Measurements from ENCODE around the gene CAMK2D. TPM values are rescaled to one million over a fixed set of nuclear protein-coding genes. Genes with fewer than 3 reads are reported as not detected.

The CAMK2D gene
- total RNA-seq, 1 experiment from 2014 or later = 15.4 TPM

DNA sequence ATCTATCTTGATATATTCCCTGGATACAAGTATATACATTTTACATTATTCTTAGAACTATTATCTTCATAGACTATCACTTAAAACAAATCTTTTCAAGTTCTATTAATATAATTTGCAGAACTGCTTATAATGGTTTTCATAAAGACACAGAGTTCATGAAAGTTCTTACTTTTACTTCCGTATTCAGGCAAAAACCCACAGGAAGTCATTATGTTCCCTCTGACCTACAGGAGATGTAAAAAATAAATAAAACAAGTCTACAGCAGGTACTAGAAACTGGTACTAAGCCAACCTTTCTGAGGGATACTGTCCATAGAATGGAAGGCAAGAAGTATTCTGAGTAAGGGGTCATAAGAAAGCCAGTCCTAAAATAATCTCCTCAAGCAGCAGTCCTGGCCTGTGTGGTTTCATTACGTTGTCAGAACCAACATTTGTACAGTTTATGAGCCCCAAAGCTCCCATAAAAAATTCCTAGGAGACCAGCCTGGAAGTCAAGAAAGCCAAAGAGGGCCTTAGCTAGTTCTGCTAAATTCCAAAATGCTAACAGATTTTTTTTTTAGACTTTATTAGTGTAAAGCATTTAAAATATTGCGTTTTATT is 68.6 kb downstream of the CAMK2D start:
- ATAC-seq = peak; percentile 35
- Histone ChIP-seq H3K79me2 (ENCODE audit: low read length) (no peaks in the 10 kb centered on the region), H3K9me2 (replicated peaks; ENCODE audit: low read length) (no peaks in the 10 kb centered on the region)

DNA sequence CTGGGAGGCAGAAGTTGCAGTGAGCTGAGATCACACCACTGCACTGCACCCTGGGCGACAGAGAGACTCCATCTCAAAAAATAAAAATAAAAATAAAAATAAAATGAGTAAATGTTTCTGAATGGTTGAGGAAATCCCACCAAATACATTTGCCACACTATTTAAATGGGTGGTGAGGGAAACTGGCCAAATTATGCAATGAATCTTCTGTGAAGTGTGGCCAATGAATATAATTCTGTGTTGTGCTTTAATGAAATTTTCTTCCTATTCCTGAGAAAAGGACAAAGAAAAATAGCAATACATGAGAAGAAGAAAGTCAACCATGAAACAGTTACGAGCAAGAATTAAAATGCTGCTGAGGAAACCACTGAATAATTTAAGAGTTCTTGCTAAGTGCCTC is 69.9 kb downstream of the CAMK2D start:
- Histone ChIP-seq H3K4me1 (ENCODE audit: insufficient read depth, low read length) (0 out of 2 replicates have a peak, but pooled peaks cover 5% of the 10 kb centered on the region), H3K27ac (ENCODE audit: low read length) (no peak overlapping the region), H4K20me1 (ENCODE audit: low read length) (no peaks in the 10 kb centered on the region), H3K79me2 (ENCODE audit: low read length) (no peaks in the 10 kb centered on the region), H3K9ac (ENCODE audit: low read length) (no peak overlapping the region), H3K9me3 (ENCODE audit: low read length) (no peaks in the 10 kb centered on the region), H3K27me3 (ENCODE audit: low read length) (no peaks in the 10 kb centered on the region), H3K9me2 (replicated peaks; ENCODE audit: low read length) (no peaks in the 10 kb centered on the region), H3K36me3 (ENCODE audit: low read depth, low read length) (no peaks in the 10 kb centered on the region), H3K4me2 (ENCODE audit: low read length) (no peak overlapping the region), H3F3A (ENCODE audit: low read length, unreplicated experiment) (no peaks in the 10 kb centered on the region), H2AFZ (ENCODE audit: low read length) (no peak overlapping the region), H3K4me3 (ENCODE audit: low read length) (no peak overlapping the region)
- ChIA-PET CTCF (no interaction called here), POLR2A (ENCODE audit: unreplicated experiment) (no interaction called here)
- intact Hi-C loops (cut with micrococcal nuclease) = no loop called here
- DNase-seq (no peak), ATAC-seq (no peak)
- no TSS peak for BruUV-seq (replicated peaks)
- TF ChIP-seq, protein P1, sequence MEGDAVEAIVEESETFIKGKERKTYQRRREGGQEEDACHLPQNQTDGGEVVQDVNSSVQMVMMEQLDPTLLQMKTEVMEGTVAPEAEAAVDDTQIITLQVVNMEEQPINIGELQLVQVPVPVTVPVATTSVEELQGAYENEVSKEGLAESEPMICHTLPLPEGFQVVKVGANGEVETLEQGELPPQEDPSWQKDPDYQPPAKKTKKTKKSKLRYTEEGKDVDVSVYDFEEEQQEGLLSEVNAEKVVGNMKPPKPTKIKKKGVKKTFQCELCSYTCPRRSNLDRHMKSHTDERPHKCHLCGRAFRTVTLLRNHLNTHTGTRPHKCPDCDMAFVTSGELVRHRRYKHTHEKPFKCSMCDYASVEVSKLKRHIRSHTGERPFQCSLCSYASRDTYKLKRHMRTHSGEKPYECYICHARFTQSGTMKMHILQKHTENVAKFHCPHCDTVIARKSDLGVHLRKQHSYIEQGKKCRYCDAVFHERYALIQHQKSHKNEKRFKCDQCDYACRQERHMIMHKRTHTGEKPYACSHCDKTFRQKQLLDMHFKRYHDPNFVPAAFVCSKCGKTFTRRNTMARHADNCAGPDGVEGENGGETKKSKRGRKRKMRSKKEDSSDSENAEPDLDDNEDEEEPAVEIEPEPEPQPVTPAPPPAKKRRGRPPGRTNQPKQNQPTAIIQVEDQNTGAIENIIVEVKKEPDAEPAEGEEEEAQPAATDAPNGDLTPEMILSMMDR (conservative IDR thresholded peaks at IDR 0.05; ENCODE audit: low read depth, low read length) = no peak
- TF ChIP-seq EZH2 (IDR thresholded peaks at IDR 0.05; ENCODE audit: low read length, unreplicated experiment) (no peak), EZH2phosphoT487 (IDR thresholded peaks at IDR 0.05; ENCODE audit: borderline replicate concordance, low read length) (no peak)

More for the DNA sequence above, 68.6 kb downstream of the CAMK2D start:
- Histone ChIP-seq H2AFZ (ENCODE audit: low read length) (no peak overlapping the region), H3K27ac (ENCODE audit: low read length) (no peak overlapping the region), H3K9me3 (ENCODE audit: low read length) (no peaks in the 10 kb centered on the region), H3K4me3 (ENCODE audit: low read length) (no peak overlapping the region), H3K27me3 (ENCODE audit: low read length) (no peaks in the 10 kb centered on the region), H3F3A (ENCODE audit: low read length, unreplicated experiment) (no peaks in the 10 kb centered on the region), H3K36me3 (ENCODE audit: low read depth, low read length) (no peaks in the 10 kb centered on the region), H3K4me1 (ENCODE audit: insufficient read depth, low read length) (peaks cover 9% of the 10 kb centered on the region; the same call in 1 of the 2 replicates), H3K4me2 (ENCODE audit: low read length) (no peak overlapping the region), H3K9ac (ENCODE audit: low read length) (no peak overlapping the region), H4K20me1 (ENCODE audit: low read length) (no peaks in the 10 kb centered on the region)
- no TSS peak for BruUV-seq (replicated peaks)
- TF ChIP-seq EZH2 (IDR thresholded peaks at IDR 0.05; ENCODE audit: low read length, unreplicated experiment) (no peak), EZH2phosphoT487 (IDR thresholded peaks at IDR 0.05; ENCODE audit: borderline replicate concordance, low read length) (no peak)
- TF ChIP-seq, protein P1 (conservative IDR thresholded peaks at IDR 0.05; ENCODE audit: low read depth, low read length) = no peak
- ChIA-PET CTCF (no interaction called here), POLR2A (ENCODE audit: unreplicated experiment) (no interaction called here)
- peak; percentile 13 for DNase-seq
- intact Hi-C loops (cut with micrococcal nuclease) = no loop called here

DNA sequence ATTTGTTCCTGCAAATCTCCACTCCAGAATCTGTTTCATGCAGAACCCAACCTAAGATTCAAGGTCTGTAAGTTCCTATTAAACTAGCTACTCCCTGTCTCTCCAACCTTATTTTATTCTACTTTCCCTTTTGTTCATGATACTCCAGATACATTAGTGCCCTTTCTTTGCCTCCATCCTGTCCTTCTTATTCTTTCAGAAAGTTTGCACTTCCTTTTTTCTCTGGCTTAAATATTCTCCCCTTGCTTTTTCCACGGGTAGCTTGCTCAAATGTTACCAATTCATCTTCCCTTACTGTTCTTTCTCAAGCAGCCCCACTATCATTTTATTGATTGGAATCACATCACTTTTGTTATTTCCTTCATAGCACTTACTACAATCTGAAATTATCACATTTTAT is 72.1 kb downstream of the CAMK2D start:
- no peak for TF ChIP-seq EZH2 (IDR thresholded peaks at IDR 0.05; ENCODE audit: low read length, unreplicated experiment)
- TF ChIP-seq EZH2phosphoT487 (IDR thresholded peaks at IDR 0.05; ENCODE audit: borderline replicate concordance, low read length) = no peak
- TF ChIP-seq, protein P1 (conservative IDR thresholded peaks at IDR 0.05; ENCODE audit: low read depth, low read length) = no peak
- no peaks in the 10 kb centered on the region for H3K36me3 ChIP-seq (ENCODE audit: low read depth, low read length)
- POLR2A ChIA-PET (ENCODE audit: unreplicated experiment) = no interaction called here
- H3K9me3 ChIP-seq (ENCODE audit: low read length) = no peaks in the 10 kb centered on the region
- no peak overlapping the region for H3K27ac ChIP-seq (ENCODE audit: low read length)
- no peak overlapping the region for H3K4me3 ChIP-seq (ENCODE audit: low read length)
- DNase-seq (no peak), ATAC-seq (no peak)
- no peaks in the 10 kb centered on the region for H4K20me1 ChIP-seq (ENCODE audit: low read length)
- H3K27me3 ChIP-seq (ENCODE audit: low read length) = no peaks in the 10 kb centered on the region
- no peaks in the 10 kb centered on the region for H3K79me2 ChIP-seq (ENCODE audit: low read length)
- no peaks in the 10 kb centered on the region for H3F3A ChIP-seq (ENCODE audit: low read length, unreplicated experiment)
- 0 out of 2 replicates have a peak, but pooled peaks cover 5% of the 10 kb centered on the region for H3K4me1 ChIP-seq (ENCODE audit: insufficient read depth, low read length)
- no peak overlapping the region for H2AFZ ChIP-seq (ENCODE audit: low read length)
- intact Hi-C loops (cut with micrococcal nuclease) = no loop called here
- CTCF ChIA-PET = no interaction called here
- no peak overlapping the region for H3K4me2 ChIP-seq (ENCODE audit: low read length)
- H3K9me2 ChIP-seq (replicated peaks; ENCODE audit: low read length) = no peaks in the 10 kb centered on the region
- H3K9ac ChIP-seq (ENCODE audit: low read length) = no peak overlapping the region
- BruUV-seq (replicated peaks) = no TSS peak
